HepG2 (cell line): ENCODE measurements around the gene TEKTIP1. TPM values are rescaled to one million over a fixed set of nuclear protein-coding genes. Genes with fewer than 3 reads are reported as not detected.

Experiments used
- ELF1 ChIP-seq: sonication (generic); formaldehyde crosslinking; IDR thresholded peaks from 2 replicates; pipeline ENCODE4 v1.4.0; 2020; ENCODE audit warnings: missing genetic modification reagents
- GABPB1 ChIP-seq: IDR thresholded peaks from 2 replicates; pipeline ENCODE4 v1.6.1; 2016; ENCODE audit warnings: mild to moderate bottlenecking, missing genetic modification reagents, moderate library complexity, missing compliant biosample characterization
- HCFC1 ChIP-seq: fragments of 150-350 bp; IDR thresholded peaks from 2 replicates; pipeline ENCODE4 v1.6.1; 2014; ENCODE audit warnings: low read depth, low read length
- NCOA5 ChIP-seq: sonication (generic); formaldehyde crosslinking; IDR thresholded peaks from 2 replicates; pipeline ENCODE4 v1.4.0; 2020; ENCODE audit warnings: missing genetic modification reagents
- POGZ ChIP-seq: sonication (generic); formaldehyde crosslinking; IDR thresholded peaks from 2 replicates; pipeline ENCODE4 v1.4.0; 2020; ENCODE audit warnings: mild to moderate bottlenecking, missing genetic modification reagents
- RBM39 ChIP-seq: fragments of 200-400 bp; formaldehyde crosslinking; IDR thresholded peaks from one replicate; pipeline ENCODE4 v1.6.1; 2018; ENCODE audit warnings: antibody characterized with exemption, mild to moderate bottlenecking, low read depth, low read length; ENCODE audit not compliant: poor library complexity, severe bottlenecking
- SAP130 ChIP-seq: IDR thresholded peaks from 2 replicates; pipeline ENCODE4 v1.6.1; 2016; ENCODE audit warnings: low read depth
- SMYD3 ChIP-seq: sonication (generic); formaldehyde crosslinking; IDR thresholded peaks from 2 replicates; pipeline ENCODE4 v1.8.1; 2023; ENCODE audit warnings: mild to moderate bottlenecking, missing genetic modification reagents
- THRA ChIP-seq: sonication (generic); formaldehyde crosslinking; IDR thresholded peaks from 2 replicates; pipeline ENCODE4 v1.4.0; 2020; ENCODE audit warnings: missing genetic modification reagents, borderline replicate concordance
- ZBTB40 ChIP-seq, 2 experiments: fragments of 450-650 bp in 1 of 2; sonication (generic) in 1 of 2; formaldehyde crosslinking in 1 of 2; IDR thresholded peaks; 2 replicates each; pipeline versions ENCODE4 v1.6.1 to v1.8.0; 2016 to 2022; ENCODE audit warnings: antibody characterized with exemption in 1 of 2, mild to moderate bottlenecking in 1 of 2, missing genetic modification reagents in 1 of 2
- ZFP1 ChIP-seq: IDR thresholded peaks from 2 replicates; pipeline ENCODE4 v1.6.1; 2016
- ZNF20 ChIP-seq: sonication (generic); formaldehyde crosslinking; IDR thresholded peaks from 2 replicates; pipeline ENCODE4 v1.4.0; 2020; ENCODE audit warnings: mild to moderate bottlenecking, moderate library complexity, missing genetic modification reagents
- ZNF446 ChIP-seq: sonication (generic); formaldehyde crosslinking; IDR thresholded peaks from 2 replicates; pipeline ENCODE4 v1.5.0; 2020; ENCODE audit warnings: mild to moderate bottlenecking, missing genetic modification reagents
- ZNF616 ChIP-seq: sonication (generic); formaldehyde crosslinking; IDR thresholded peaks from 2 replicates; pipeline ENCODE4 v1.5.0; 2020; ENCODE audit warnings: low read depth, mild to moderate bottlenecking, missing genetic modification reagents
- ZNF619 ChIP-seq: sonication (generic); formaldehyde crosslinking; IDR thresholded peaks from 2 replicates; pipeline ENCODE4 v1.4.0; 2020; ENCODE audit warnings: mild to moderate bottlenecking, missing genetic modification reagents
- ZNF878 ChIP-seq: sonication (generic); formaldehyde crosslinking; IDR thresholded peaks from 2 replicates; pipeline ENCODE4 v1.8.1; 2023; ENCODE audit warnings: mild to moderate bottlenecking, missing genetic modification reagents, moderate library complexity
- ZSCAN25 ChIP-seq: sonication (generic); formaldehyde crosslinking; IDR thresholded peaks from 2 replicates; pipeline ENCODE4 v1.8.0; 2022; ENCODE audit warnings: mild to moderate bottlenecking, missing genetic modification reagents
- polyA plus RNA-seq, 8 experiments: library from polyadenylated mRNA; depleted of rRNA in 3 of 8; stranded (reverse) in 7 of 8; unstranded in 1 of 8; fragments of >200 nt; fragmentation: Illumina TruSeq in 4 of 8; extraction: Trizol in 4 of 8; gene quantifications; 2 replicates each; pipeline versions ENCODE4 v1.2.1 to v1.2.3, GENCODE V29; 2011 to 2016; ENCODE audit warnings: low read depth in 4 of 8, missing spikeins in 1 of 8, mixed read lengths in 1 of 8; ENCODE audit not compliant: insufficient read depth in 1 of 8
- total RNA-seq, 5 experiments: library from RNA; depleted of rRNA; stranded (reverse); fragments of >200 nt; fragmentation: Illumina TruSeq; extraction: Trizol; gene quantifications; 2 replicates each; pipeline ENCODE4 v1.2.3, GENCODE V29; 2016; ENCODE audit warnings: low read depth in 1 of 5

TEKTIP1 gene
- total and polyA plus RNA-seq, 2 of the 13 experiments (the other 11 are each of a cell fraction or from before 2014, with no cell fraction given): not detected

- TF ChIP-seq ZBTB40 (IDR thresholded peaks at IDR 0.05): peak; percentile 59
- TF ChIP-seq ZBTB40 (CRISPR knock-in tag; IDR thresholded peaks at IDR 0.05): 0 out of 2 replicates have a peak, but pooled peaks have one; percentile 13
- TF ChIP-seq SMYD3: no peak
- TF ChIP-seq POGZ (CRISPR knock-in tag): peak; percentile 47; the same call in 1 of the 2 replicates
- TF ChIP-seq RBM39: no peak
- peak; percentile 96 for TF ChIP-seq ELF1 (CRISPR knock-in tag)
- peak; percentile 62; the same call in 1 of the 2 replicates for TF ChIP-seq HCFC1
- no peak for TF ChIP-seq ZFP1 (CRISPR knock-in tag)
- TF ChIP-seq GABPB1: peak; percentile 96
- peak; percentile 23; the same call in 1 of the 2 replicates for TF ChIP-seq THRA (CRISPR knock-in tag)
- no peak for TF ChIP-seq ZSCAN25 (CRISPR knock-in tag)
- TF ChIP-seq ZNF20 (CRISPR knock-in tag): no peak
- TF ChIP-seq ZNF878 (CRISPR knock-in tag): no peak
- no peak for TF ChIP-seq ZNF446 (CRISPR knock-in tag)
- TF ChIP-seq NCOA5 (CRISPR knock-in tag): no peak
- TF ChIP-seq ZNF619 (CRISPR knock-in tag): 0 out of 2 replicates have a peak, but pooled peaks have one; percentile 48
- TF ChIP-seq ZNF616: no peak; the same call in 1 of the 2 replicates
- TF ChIP-seq SAP130 (CRISPR knock-in tag): peak; percentile 99
These were observed 33.2 kb upstream of the TEKTIP1 start, which contains the start of gene FZR1 (continued) for GRCh38 chr19:3505598-3506383.
